ENCODE results near the gene LAMB3.

LAMB3 gene

DNA sequence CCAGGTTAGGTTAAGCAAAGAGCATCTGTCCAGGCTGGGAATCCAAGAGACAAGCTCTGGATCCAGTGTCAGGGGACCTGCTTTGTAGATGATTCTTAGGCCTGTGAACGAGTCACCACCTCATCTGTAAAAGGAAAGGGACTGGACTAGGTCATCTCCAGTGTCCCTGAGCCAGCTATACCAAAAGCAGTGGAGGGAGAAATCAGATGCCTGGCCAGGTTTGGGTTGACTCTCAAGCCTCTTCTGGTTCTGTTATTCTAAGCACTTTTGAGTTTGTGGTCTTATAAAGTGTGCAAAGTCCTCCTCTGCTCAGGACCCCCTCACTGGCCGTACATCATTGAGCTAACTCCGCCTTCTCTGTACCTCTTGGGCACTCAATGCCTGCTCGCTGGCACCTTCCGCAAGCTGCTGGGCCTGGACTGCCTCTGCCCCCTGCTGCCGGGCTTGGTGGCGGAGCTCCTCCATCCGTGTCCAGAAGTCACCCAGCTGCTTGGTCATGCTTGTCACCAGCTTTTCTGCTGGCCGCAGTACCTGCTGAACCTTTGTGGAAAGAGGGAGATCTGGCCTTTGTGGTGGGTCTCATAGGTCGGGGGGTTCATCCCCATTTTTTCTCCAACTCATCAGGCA lies 35.1 kb downstream of the LAMB3 start:
- DNase-seq = no peak

GRCh38 chr1:209616366-209617046 lies 35.7 kb downstream of the LAMB3 start:
- DNase-seq = no peak

DNA sequence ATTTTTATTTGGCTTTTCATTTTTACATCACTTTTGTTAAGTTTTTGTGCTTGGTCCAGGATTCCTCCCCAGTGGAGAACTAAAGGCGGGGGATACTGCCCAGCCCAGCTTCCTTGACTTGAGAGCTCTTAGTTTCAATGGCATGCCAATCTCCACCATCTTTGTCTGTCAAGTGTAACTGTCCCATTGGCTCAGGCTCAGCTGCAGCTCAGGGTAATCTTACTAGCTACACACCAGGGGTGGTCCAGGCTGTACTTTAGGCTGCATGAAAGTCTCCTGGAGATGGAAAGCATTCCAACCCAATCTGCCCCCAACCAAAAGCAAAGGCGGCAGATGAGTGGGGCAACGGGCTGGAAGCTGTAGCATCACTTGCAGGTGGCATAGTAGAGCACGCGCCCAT lies 37.3 kb downstream of the LAMB3 start:
- no peak for DNase-seq

- no peak for DNase-seq
These were observed 38.1 kb downstream of the LAMB3 start for GRCh38 chr1:209614151-209614420.

- DNase-seq = no peak
These were observed 38.6 kb downstream of the LAMB3 start for GRCh38 chr1:209613400-209614150.

GRCh38 chr1:209612646-209613399 lies 39.4 kb downstream of the LAMB3 start:
- DNase-seq = no peak

DNA sequence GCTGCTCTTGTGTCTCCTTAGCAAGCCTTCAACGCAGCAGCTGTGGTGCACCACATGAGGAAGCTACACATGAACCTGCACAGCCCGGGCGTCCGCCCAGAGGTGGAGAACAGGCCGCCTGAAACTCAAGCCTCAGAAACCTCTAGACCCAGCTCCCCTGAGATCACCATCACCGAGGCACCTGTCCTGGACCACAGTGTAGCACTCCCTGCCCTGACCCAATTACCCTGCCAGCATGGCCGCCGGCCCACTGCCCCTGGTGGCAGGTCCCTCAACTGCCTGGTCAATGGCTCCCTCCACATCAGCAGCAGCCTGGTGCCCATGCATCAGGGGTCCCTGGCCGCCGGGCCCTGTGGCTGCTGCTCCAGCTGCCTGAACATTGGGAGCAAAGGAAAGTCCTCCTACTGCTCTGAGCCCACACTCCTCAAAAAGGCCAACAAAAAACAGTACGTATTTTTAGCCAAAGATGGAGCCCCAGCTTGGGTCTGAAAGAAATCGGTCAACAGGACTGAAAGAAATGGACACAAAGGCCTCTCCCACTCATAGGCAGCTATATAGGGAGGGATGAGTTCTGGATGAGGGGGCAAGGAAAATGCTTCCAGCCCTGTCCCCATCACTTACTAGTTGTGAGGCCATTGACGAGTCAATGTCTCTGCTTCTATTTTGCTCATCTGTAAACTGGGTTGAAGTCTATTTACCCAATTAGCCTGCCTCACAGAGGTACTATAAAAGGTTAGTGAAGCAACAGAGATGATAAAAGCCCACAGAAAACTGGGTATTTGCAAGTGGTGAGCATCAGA lies 40.3 kb downstream of the LAMB3 start:
- no peak for DNase-seq

DNA sequence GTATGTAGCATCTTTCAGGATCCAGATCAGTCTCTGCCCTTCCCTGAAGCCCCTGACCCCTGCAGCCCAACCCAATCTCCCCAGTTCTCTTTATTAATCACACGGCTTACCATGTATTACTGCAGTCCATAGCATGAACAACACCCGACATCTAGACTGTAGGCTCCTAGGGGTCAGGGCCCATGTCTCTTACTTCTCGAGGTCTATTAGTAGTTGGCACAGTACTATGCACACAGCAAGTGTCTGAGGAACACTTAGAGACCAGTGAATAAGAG lies 41.7 kb downstream of the LAMB3 start:
- DNase-seq = no peak

GRCh38 chr1:209609791-209610630 lies 42.2 kb downstream of the LAMB3 start:
- DNase-seq = peak; percentile 35

GRCh38 chr1:209609041-209609790 lies 43.0 kb downstream of the LAMB3 start:
- DNase-seq = no peak

DNA sequence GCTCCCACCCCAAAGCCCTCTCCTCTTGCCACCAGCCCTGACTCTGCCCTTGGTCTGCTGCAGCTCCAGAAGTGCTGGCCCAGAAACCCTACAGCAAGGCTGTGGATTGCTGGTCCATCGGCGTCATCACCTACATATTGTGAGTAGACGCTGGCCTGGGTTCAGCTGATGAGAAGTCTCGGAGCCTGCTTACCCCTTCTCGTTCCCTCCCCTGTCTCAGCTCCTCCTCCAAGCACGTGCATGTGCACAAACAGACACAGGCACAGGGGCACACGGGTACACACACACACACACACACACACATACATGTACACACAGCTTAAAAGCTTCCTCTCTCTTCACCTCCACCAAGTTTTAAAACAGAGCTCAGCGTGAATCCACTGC lies 44.4 kb downstream of the LAMB3 start:
- no peak for DNase-seq

GRCh38 chr1:209607102-209607794 lies 45.0 kb downstream of the LAMB3 start:
- peak; percentile 65 for DNase-seq

DNA sequence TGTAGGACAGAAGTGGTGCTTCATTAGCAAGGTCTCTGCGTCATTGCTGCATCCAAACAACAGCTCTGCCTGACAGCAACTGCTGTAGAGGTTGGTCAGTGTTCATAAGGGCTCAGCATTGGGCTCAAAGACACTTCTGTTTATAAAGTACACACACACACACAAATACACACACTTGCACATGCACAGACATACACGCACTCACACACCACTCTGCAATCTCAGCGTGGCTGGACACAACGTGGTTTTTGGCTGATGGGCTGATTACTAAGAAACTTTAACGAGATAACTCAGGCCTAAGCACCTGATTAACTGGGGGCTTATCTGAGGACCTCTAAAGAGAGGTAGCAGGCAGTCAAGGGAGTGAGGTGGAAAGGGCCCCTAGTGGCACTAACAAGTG lies 48.3 kb downstream of the LAMB3 start:
- DNase-seq = no peak

GRCh38 chr1:209601809-209602657 lies 50.2 kb downstream of the LAMB3 start:
- peak; percentile 74 for DNase-seq

GRCh38 chr1:209600541-209600940 lies 51.7 kb downstream of the LAMB3 start:
- DNase-seq = no peak

DNA sequence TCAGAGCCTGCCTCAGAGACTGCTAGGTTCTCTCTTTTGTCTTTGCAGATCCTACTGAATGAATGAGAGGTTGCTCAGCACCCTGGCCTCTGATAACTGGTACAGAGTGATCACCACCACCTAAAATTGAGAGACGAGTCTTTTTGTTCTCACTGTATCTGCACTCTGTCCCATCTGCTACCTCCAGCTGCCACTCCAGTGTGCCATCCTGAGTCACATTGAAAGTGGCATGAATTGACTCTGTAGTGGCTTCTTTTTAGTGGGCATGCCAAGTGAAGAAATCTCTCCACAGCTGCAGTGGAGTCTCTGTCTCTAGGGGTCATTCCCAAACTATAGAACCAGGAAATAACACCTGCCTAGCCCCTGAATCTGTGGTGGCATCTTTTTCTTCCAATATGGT lies 54.0 kb downstream of the LAMB3 start:
- no peak for DNase-seq

- peak; percentile 21 for DNase-seq
These were observed 54.7 kb downstream of the LAMB3 start for GRCh38 chr1:209597499-209597898.

DNA sequence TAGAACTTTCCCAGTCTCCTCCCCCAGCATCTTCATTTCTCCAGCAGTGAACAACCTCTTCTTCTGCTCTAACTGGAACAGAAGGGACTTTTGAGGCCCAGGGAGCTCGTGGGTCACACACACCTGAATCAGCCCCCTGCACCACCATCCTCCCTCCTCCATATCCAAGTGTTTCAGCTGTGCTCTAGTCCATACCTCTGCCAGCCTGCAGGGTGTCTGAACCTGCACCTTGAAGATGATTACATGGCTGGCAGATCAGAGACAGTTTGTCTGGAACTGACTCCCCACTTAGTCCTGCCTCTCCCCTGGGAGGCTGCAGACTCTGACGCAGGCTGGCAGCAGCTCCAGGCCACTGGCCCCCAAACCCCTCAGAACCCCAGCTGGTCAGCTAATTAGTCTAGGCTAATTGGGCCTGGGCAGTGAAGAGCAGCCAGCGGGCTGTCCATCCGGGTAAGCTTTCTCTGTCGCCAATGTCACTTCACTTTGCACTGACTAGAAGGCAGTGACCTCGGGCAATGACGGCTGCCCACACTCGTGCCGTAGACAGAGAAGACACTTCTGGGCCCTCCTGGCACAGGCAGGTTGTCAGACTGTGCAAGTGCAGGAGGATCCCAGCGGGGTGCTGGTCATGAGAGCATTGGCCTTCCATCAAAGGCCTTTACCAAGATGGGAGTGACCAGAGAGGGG lies 56.5 kb downstream of the LAMB3 start:
- DNase-seq = no peak

DNA sequence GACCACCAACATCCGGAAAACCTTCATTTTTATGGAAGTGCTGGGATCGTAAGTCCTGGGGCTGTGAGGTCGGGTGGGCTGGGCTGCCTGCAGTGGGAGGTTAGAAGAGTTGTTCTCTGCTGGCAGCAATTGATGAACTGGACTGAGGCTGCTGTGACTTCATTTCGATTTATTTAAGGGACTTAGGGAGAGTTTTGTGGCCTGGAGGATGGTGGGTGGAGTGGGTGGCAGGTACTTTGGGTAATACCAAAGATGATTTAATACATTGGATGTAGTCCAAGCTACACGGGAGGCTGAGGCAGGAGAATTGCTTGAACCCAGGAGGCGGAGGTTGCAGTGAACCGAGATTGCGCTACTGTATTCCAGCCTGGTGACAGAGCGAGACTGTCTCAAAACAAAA lies 57.2 kb downstream of the LAMB3 start:
- DNase-seq = no peak
